Measurements from ENCODE around the gene SLC46A1. TPM values are rescaled to one million over a fixed set of nuclear protein-coding genes. Genes with fewer than 3 reads are reported as not detected.

SLC46A1 gene
- total and polyA plus RNA-seq, 10 of the 15 experiments (the other 5 are each of a cell fraction or from before 2014, with no cell fraction given), result 1.7 to 6.9 (median 4.0) TPM

DNA sequence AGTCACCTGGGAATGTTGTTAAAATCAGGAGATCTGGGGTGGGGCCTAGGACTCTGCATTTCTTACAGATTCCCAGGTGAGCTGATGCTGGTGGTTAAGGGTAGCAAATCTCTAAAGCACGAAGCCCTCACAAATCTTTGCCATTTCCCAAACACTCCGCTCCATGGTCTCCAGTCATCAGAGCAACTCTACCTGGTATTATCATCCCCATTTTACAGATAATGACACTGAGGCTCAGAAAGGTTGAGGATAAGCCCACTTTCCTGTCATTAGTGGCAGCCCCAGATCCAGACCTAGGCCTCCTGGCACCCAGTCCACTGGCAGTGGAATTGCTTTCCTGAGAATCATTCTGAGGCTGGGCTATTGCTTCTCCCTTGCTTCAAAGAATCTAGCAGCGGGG, 8.7 kb downstream of the SLC46A1 start:
- ChIA-PET POLR2A (no interaction called here), SMC1A (ENCODE audit: uncharacterized antibody, unreplicated experiment) (no interaction called here), RAD21 (ENCODE audit: unreplicated experiment) (no interaction called here), CTCF (interaction anchor here (6.2 kb wide), 1 partner anchor 19 kb away, joined by 37 read pairs; no protein-coding TSS in a partner anchor)
- Histone ChIP-seq H3K9me3 (replicated peaks; ENCODE audit: control insufficient read depth, insufficient read depth, low read length) (no peaks in the 10 kb centered on the region), H3K9ac (ENCODE audit: control insufficient read depth, insufficient read depth, low read length) (no peak overlapping the region), H3K4me2 (ENCODE audit: control insufficient read depth, insufficient read depth) (no peak overlapping the region), H3K79me2 (ENCODE audit: control insufficient read depth, insufficient read depth, low read length) (no peaks in the 10 kb centered on the region), H3K27ac (ENCODE audit: control insufficient read depth, insufficient read depth) (no peak overlapping the region), H3K4me3 (no peak overlapping the region), H3K4me1 (ENCODE audit: control insufficient read depth, insufficient read depth, low read length) (no peaks in the 10 kb centered on the region; the same call in 1 of the 2 replicates), H2AFZ (ENCODE audit: control insufficient read depth, low read depth, low read length) (no peak overlapping the region), H4K20me1 (ENCODE audit: control insufficient read depth, insufficient read depth) (no peaks in the 10 kb centered on the region), H3K36me3 (ENCODE audit: control insufficient read depth in 2 of 2, insufficient read depth in 2 of 2, low read length in 1 of 2) (peaks cover 1 to 6% of the 10 kb centered on the region in 2 experiments; a peak in 3 of 4 replicates), H3K27me3 (replicated peaks in 1 of 2; ENCODE audit: control insufficient read depth in 2 of 2, insufficient read depth in 2 of 2, low read length in 1 of 2) (no peaks in the 10 kb centered on the region)
- FAIRE-seq (no peak), ATAC-seq (no peak), DNase-seq (ENCODE audit: low read depth, low spot score) (no peak)
- TF ChIP-seq ZNF687 (IDR thresholded peaks at IDR 0.05), result no peak
- no peak for TF ChIP-seq YBX1 (IDR thresholded peaks at IDR 0.05)
- no peak for TF ChIP-seq ZBTB40 (IDR thresholded peaks at IDR 0.05; ENCODE audit: borderline replicate concordance)
- no peak for TF ChIP-seq POU2F2 (IDR thresholded peaks at IDR 0.05; ENCODE audit: borderline replicate concordance, low read depth, low read length)
- BruUV-seq (replicated peaks), result no TSS peak
- in situ Hi-C loops (cut with MboI), result no loop called here
- intact Hi-C loops (cut with micrococcal nuclease; ENCODE audit: unreplicated experiment), result no loop called here
- 97% methylated on average over 3 of the region's 3 CpGs for WGBS (ENCODE audit: insufficient coverage, insufficient replicate concordance, low lambda C conversion rate, missing lambda C conversion rate)
